Testis (tissue), 3 donors: ENCODE measurements around the gene FBXO46. TPM values are rescaled to one million over a fixed set of nuclear protein-coding genes. Genes with fewer than 3 reads are reported as not detected.
"Not testable (repeated sequence)": the region's sequence is repeated elsewhere in the genome, so short reads cannot be mapped to it uniquely, and the experiment has no call there.

Experiments used
- DNase-seq: peaks from one replicate; pipeline ENCODE4 v3.0.0-alpha.2; 2019
- H3K27ac ChIP-seq, 2 donors: fragments of 200-600 bp; sonication (generic); one replicate each; pipeline ENCODE4 v1.5.1; 2019
- H3K27me3 ChIP-seq: fragments of 200-600 bp; sonication (generic); one replicate; pipeline ENCODE4 v1.5.1; 2019
- H3K36me3 ChIP-seq: fragments of 200-600 bp; sonication (generic); one replicate; pipeline ENCODE4 v1.5.1; 2017; ENCODE audit warnings: low read depth; ENCODE audit errors: missing control alignments
- H3K4me1 ChIP-seq: fragments of 200-600 bp; sonication (generic); one replicate; pipeline ENCODE4 v1.5.1; 2019
- H3K4me3 ChIP-seq, 2 donors: fragments of 200-600 bp; sonication (generic); one replicate each; pipeline ENCODE4 v1.5.1; 2017 to 2019
- H3K9me3 ChIP-seq: fragments of 200-600 bp; sonication (generic); one replicate; pipeline ENCODE4 v1.5.1; 2017
- CTCF ChIP-seq, 3 experiments: fragments of 450-650 bp in 2 of 3; fragments of 200-600 bp in 1 of 3; sonication (generic) in 1 of 3; IDR thresholded peaks; one replicate each; pipeline ENCODE4 v1.5.1; 2016 to 2019; ENCODE audit warnings: antibody characterized with exemption in 3 of 3, mild to moderate bottlenecking in 2 of 3, moderate library complexity in 1 of 3
- POLR2A ChIP-seq: fragments of 450-650 bp; IDR thresholded peaks from one replicate; pipeline ENCODE4 v1.6.1; 2017; ENCODE audit warnings: antibody characterized with exemption, mild to moderate bottlenecking, moderate library complexity
- WGBS, 2 donors: methylation state at CpG; one replicate each; pipeline ENCODE4 v1.1.5; 2018; 5-methylcytosine and 5-hydroxymethylcytosine counted together
- intact Hi-C: fragments of 100-400 bp; cut with DNase I; formaldehyde crosslinking; loops from one replicate; pipeline ENCODE4 v1.15.1; 2023; ENCODE audit warnings: low total_unique reads
- polyA plus RNA-seq: library from polyadenylated mRNA; stranded (reverse); fragments of 350-450 nt; fragmentation: Illumina TruSeq; extraction: RNeasy Lipid Tissue Mini Kit (QIAGEN cat#74804); gene quantifications from one replicate; pipeline ENCODE4 v1.2.3, GENCODE V29; 2014; ENCODE audit warnings: low read depth, low replicate concordance; ENCODE audit not compliant: insufficient read depth
- total RNA-seq, 2 donors: library from RNA; depleted of rRNA; stranded (reverse); fragments of >200 nt; gene quantifications; one replicate each; pipeline ENCODE4 v1.2.3, GENCODE V29; 2016

FBXO46 gene
- total and polyA plus RNA-seq, 3 donors from 2014 or later, result 20.1 to 24.2 (median 22.4) TPM

- TF ChIP-seq POLR2A (peak; percentile 25), CTCF (IDR thresholded peaks at IDR 0.05) (no peak)
- no peaks in the 10 kb centered on the region for H3K27me3 ChIP-seq
- H3K4me3 ChIP-seq, result peak within 1 kb of the TSS; percentile 80 to 83
- peaks cover 5% of the 10 kb centered on the region for H3K4me1 ChIP-seq
- H3K36me3 ChIP-seq, result no peaks in the 10 kb centered on the region
- DNase-seq, result peak; percentile 95
- H3K9me3 ChIP-seq, result no peaks in the 10 kb centered on the region
- intact Hi-C loops, result no loop called here
- peak within 1 kb of the TSS; percentile 83 to 86 for H3K27ac ChIP-seq
- WGBS, 2 donors, result 0 to 1% methylated on average over 36 of the region's 36 CpGs
Observed at GRCh38 chr19:45691516-45692186, 39.0 kb downstream of the FBXO46 start, which contains the start of gene SNRPD2. Gene SNRPD2, minus strand, starts transcription at chr19:45691953. Its CDS starts 65 bp downstream, at chr19:45691888.

GRCh38 chr19:45687599-45687998, 43.1 kb downstream of the FBXO46 start:
- no peaks in the 10 kb centered on the region for H3K9me3 ChIP-seq
- no peaks in the 10 kb centered on the region for H3K36me3 ChIP-seq
- H3K4me1 ChIP-seq, result peaks cover 5% of the 10 kb centered on the region
- no peak for DNase-seq
- WGBS, 2 donors, result 84 to 91% methylated on average over 7 to 9 of the region's 9 CpGs
- no peaks in the 10 kb centered on the region for H3K27me3 ChIP-seq
- H3K27ac ChIP-seq, result no peak overlapping the region
- H3K4me3 ChIP-seq, result no peak overlapping the region
- TF ChIP-seq CTCF (IDR thresholded peaks at IDR 0.05) (no peak), POLR2A (no peak)
- intact Hi-C loops, result no loop called here

GRCh38 chr19:45685045-45685444, 45.7 kb downstream of the FBXO46 start:
- WGBS, 2 donors, result 90 to 94% methylated on average over 11 of the region's 11 CpGs

GRCh38 chr19:45682908-45683307, 47.8 kb downstream of the FBXO46 start:
- peaks cover 6% of the 10 kb centered on the region for H3K4me1 ChIP-seq
- H3K27ac ChIP-seq, result no peak overlapping the region
- H3K27me3 ChIP-seq, result no peaks in the 10 kb centered on the region
- no peak for DNase-seq
- H3K4me3 ChIP-seq, result no peak overlapping the region
- 64 to 73% methylated on average over 5 of the region's 5 CpGs for WGBS, 2 donors
- H3K36me3 ChIP-seq, result no peaks in the 10 kb centered on the region
- intact Hi-C loops, result no loop called here
- TF ChIP-seq CTCF (IDR thresholded peaks at IDR 0.05) (no peak), POLR2A (no peak)
- no peaks in the 10 kb centered on the region for H3K9me3 ChIP-seq

More at GRCh38 chr19:45685045-45685444, 45.7 kb downstream of the FBXO46 start:
- DNase-seq, H3K27ac ChIP-seq, H3K36me3 ChIP-seq, H3K4me1 ChIP-seq, H3K4me3 ChIP-seq, H3K9me3 ChIP-seq, intact Hi-C loops, H3K27me3 ChIP-seq: not testable (repeated sequence)

GRCh38 chr19:45682117-45682516, 48.6 kb downstream of the FBXO46 start:
- no peaks in the 10 kb centered on the region for H3K36me3 ChIP-seq
- intact Hi-C loops, result no loop called here
- H3K27me3 ChIP-seq, result no peaks in the 10 kb centered on the region
- TF ChIP-seq CTCF (IDR thresholded peaks at IDR 0.05), result no peak
- no peak for TF ChIP-seq POLR2A
- no peak overlapping the region for H3K4me3 ChIP-seq
- H3K4me1 ChIP-seq, result peaks cover 11% of the 10 kb centered on the region
- H3K9me3 ChIP-seq, result no peaks in the 10 kb centered on the region
- no peak overlapping the region for H3K27ac ChIP-seq
- WGBS, 2 donors, result 54 to 62% methylated on average over 8 of the region's 8 CpGs
- DNase-seq, result no peak
